HG03175 (cell line): Measurements from ENCODE around the gene FBXO36.

ENCODE experiments used
- ATAC-seq: cut with Tn5 transposase; IDR thresholded peaks from one replicate; pipeline ENCODE4 v1.9.1; 2021; ENCODE audit warnings: mild to moderate bottlenecking, moderate library complexity; ENCODE audit not compliant: unreplicated experiment

The FBXO36 gene

GRCh38 chr2:230043025-230043424, 120.7 kb downstream of the FBXO36 start:
- no peak for ATAC-seq

- ATAC-seq = no peak
Measured at GRCh38 chr2:230043461-230043860, 121.2 kb downstream of the FBXO36 start.

GRCh38 chr2:230046491-230046890, 124.2 kb downstream of the FBXO36 start:
- no peak for ATAC-seq

GRCh38 chr2:230048010-230048671, 125.8 kb downstream of the FBXO36 start:
- no peak for ATAC-seq

- ATAC-seq = no peak
Measured at GRCh38 chr2:230050136-230050535, 127.8 kb downstream of the FBXO36 start.

- no peak for ATAC-seq
Measured at GRCh38 chr2:230052299-230052698, 130.0 kb downstream of the FBXO36 start.

GRCh38 chr2:230053753-230054478, 131.6 kb downstream of the FBXO36 start:
- no peak for ATAC-seq

GRCh38 chr2:230060672-230061293, 138.5 kb downstream of the FBXO36 start:
- ATAC-seq = no peak
